ENCODE data around the gene VILL. TPM values are rescaled to one million over a fixed set of nuclear protein-coding genes. Genes with fewer than 3 reads are reported as not detected.
"Not testable (repeated sequence)": the region's sequence is repeated elsewhere in the genome, so short reads cannot be mapped to it uniquely, and the experiment has no call there.

The VILL gene
- total RNA-seq, 4 donors from 2014 or later, result 0.51 to 4.6 (median 0.66) TPM

DNA sequence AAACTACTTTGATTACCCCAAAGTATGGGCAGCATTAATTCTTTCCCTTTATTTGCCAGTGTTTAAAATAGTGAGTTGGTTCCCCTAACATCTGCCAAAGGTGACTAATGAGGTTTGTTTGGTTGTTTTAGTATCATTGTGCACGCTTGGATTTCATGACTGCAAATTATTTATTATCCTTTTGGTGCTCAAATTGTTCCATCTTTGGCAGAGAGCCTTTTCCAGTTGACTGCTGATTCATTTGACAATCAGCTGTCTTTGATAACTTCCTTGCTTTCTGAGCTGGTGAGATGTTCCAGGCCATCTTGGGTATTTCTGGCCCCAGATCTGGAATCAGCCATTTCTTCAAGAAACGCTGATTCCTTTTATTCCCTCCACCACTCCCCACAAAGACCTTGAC is 57.3 kb downstream of the VILL start:
- ATAC-seq (no peak), DNase-seq (no peak)
- H3K9me3 ChIP-seq, result no peaks in the 10 kb centered on the region
- intact Hi-C loops (cut with DNase I; ENCODE audit: low total_unique reads), result no loop called here
- H3K27me3 ChIP-seq, result no peaks in the 10 kb centered on the region
- H3K27ac ChIP-seq, result no peak overlapping the region
- H3K4me3 ChIP-seq, result no peak overlapping the region
- in situ Hi-C loops (cut with MboI; ENCODE audit: low sequenced_read_pairs in 4 of 4), result no loop called here
- no peaks in the 10 kb centered on the region for H3K36me3 ChIP-seq
- H3K4me1 ChIP-seq, result no peaks in the 10 kb centered on the region
- TF ChIP-seq POLR2A (IDR thresholded peaks at IDR 0.05) (no peak), CTCF (IDR thresholded peaks at IDR 0.05 in 4 of 5, conservative IDR thresholded peaks at IDR 0.05 in 1 of 5) (no peak)

- DNase-seq, result no peak
- H3K27me3 ChIP-seq, result no peaks in the 10 kb centered on the region
- H3K36me3 ChIP-seq, result no peaks in the 10 kb centered on the region
- in situ Hi-C loops (cut with MboI; ENCODE audit: low sequenced_read_pairs in 4 of 4), result no loop called here
- ATAC-seq, result no peak
- no peak overlapping the region for H3K27ac ChIP-seq
- intact Hi-C loops (cut with DNase I; ENCODE audit: low total_unique reads), result no loop called here
- no peaks in the 10 kb centered on the region for H3K4me1 ChIP-seq
- no peak for TF ChIP-seq POLR2A (IDR thresholded peaks at IDR 0.05)
- no peak for TF ChIP-seq CTCF (IDR thresholded peaks at IDR 0.05 in 4 of 5, conservative IDR thresholded peaks at IDR 0.05 in 1 of 5)
- no peak overlapping the region for H3K4me3 ChIP-seq
- no peaks in the 10 kb centered on the region for H3K9me3 ChIP-seq
These were observed 59.0 kb downstream of the VILL start for GRCh38 chr3:38049358-38050126.

GRCh38 chr3:38051131-38051530 is 60.5 kb downstream of the VILL start:
- Histone ChIP-seq H3K4me1 (no peaks in the 10 kb centered on the region), H3K4me3 (no peak overlapping the region), H3K27ac (no peak overlapping the region), H3K36me3 (no peaks in the 10 kb centered on the region), H3K27me3 (no peaks in the 10 kb centered on the region), H3K9me3 (no peaks in the 10 kb centered on the region)
- ATAC-seq (no peak), DNase-seq (no peak)
- intact Hi-C loops (cut with DNase I; ENCODE audit: low total_unique reads), result no loop called here
- in situ Hi-C loops (cut with MboI; ENCODE audit: low sequenced_read_pairs in 4 of 4), result no loop called here
- TF ChIP-seq POLR2A (IDR thresholded peaks at IDR 0.05) (no peak), CTCF (IDR thresholded peaks at IDR 0.05 in 4 of 5, conservative IDR thresholded peaks at IDR 0.05 in 1 of 5) (no peak)

GRCh38 chr3:38053286-38053685 is 62.7 kb downstream of the VILL start:
- in situ Hi-C loops (cut with MboI; ENCODE audit: low sequenced_read_pairs in 4 of 4); ATAC-seq; intact Hi-C loops (cut with DNase I; ENCODE audit: low total_unique reads): not testable (repeated sequence)

GRCh38 chr3:38053813-38054498 is 63.4 kb downstream of the VILL start:
- DNase-seq; H3K4me3 ChIP-seq; H3K27me3 ChIP-seq; H3K9me3 ChIP-seq; in situ Hi-C loops (cut with MboI; ENCODE audit: low sequenced_read_pairs in 4 of 4); intact Hi-C loops (cut with DNase I; ENCODE audit: low total_unique reads); H3K36me3 ChIP-seq; ATAC-seq; H3K4me1 ChIP-seq; H3K27ac ChIP-seq: not testable (repeated sequence)

More at GRCh38 chr3:38053286-38053685, 62.7 kb downstream of the VILL start:
- not testable (repeated sequence) for H3K4me3 ChIP-seq, H3K4me1 ChIP-seq, H3K27me3 ChIP-seq, H3K9me3 ChIP-seq, DNase-seq, H3K36me3 ChIP-seq, H3K27ac ChIP-seq

Data from gastrocnemius medialis (tissue), 4 donors.